NOMO-1 (cell line): ENCODE measurements around the gene TENM4.

Experiments used
- DNase-seq, 2 experiments: peaks; one replicate each; lab custom pipeline; 2025; ENCODE audit not compliant: unreplicated experiment in 2 of 2; lab: John Stamatoyannopoulos, UW

The TENM4 gene

GRCh38 chr11:78698612-78699011 lies 742.2 kb downstream of the TENM4 start:
- DNase-seq = no peak

- DNase-seq = no peak
These were observed 744.7 kb downstream of the TENM4 start for GRCh38 chr11:78696177-78696576.

- DNase-seq = no peak
These were observed 746.7 kb downstream of the TENM4 start for GRCh38 chr11:78694152-78694551.

- DNase-seq = no peak
These were observed 749.6 kb downstream of the TENM4 start for GRCh38 chr11:78691215-78691614.

GRCh38 chr11:78690352-78690987 lies 750.4 kb downstream of the TENM4 start:
- DNase-seq = no peak

- DNase-seq = no peak
These were observed 751.2 kb downstream of the TENM4 start for GRCh38 chr11:78689585-78690153.

GRCh38 chr11:78689101-78689500 lies 751.7 kb downstream of the TENM4 start:
- DNase-seq = no peak

- no peak for DNase-seq
These were observed 752.4 kb downstream of the TENM4 start for GRCh38 chr11:78688460-78688859.

- DNase-seq = no peak
These were observed 755.7 kb downstream of the TENM4 start for GRCh38 chr11:78685156-78685555.

GRCh38 chr11:78684377-78684776 lies 756.5 kb downstream of the TENM4 start:
- DNase-seq = no peak

- DNase-seq = no peak
These were observed 757.1 kb downstream of the TENM4 start for GRCh38 chr11:78683774-78684173.

- DNase-seq = no peak
These were observed 764.7 kb downstream of the TENM4 start for GRCh38 chr11:78676026-78676557.

- DNase-seq = no peak
These were observed 767.8 kb downstream of the TENM4 start for GRCh38 chr11:78672850-78673620.

GRCh38 chr11:78669249-78669648 lies 771.6 kb downstream of the TENM4 start:
- DNase-seq = no peak

GRCh38 chr11:78667461-78667860 lies 773.4 kb downstream of the TENM4 start:
- no peak for DNase-seq

- no peak for DNase-seq
These were observed 774.1 kb downstream of the TENM4 start for GRCh38 chr11:78666675-78667160.

GRCh38 chr11:78664636-78665035 lies 776.2 kb downstream of the TENM4 start:
- no peak for DNase-seq

- DNase-seq = no peak
These were observed 778.0 kb downstream of the TENM4 start for GRCh38 chr11:78662811-78663210.

- DNase-seq = no peak
These were observed 780.4 kb downstream of the TENM4 start for GRCh38 chr11:78660471-78660870.

- DNase-seq = no peak
These were observed 781.2 kb downstream of the TENM4 start for GRCh38 chr11:78659326-78660270.
